ENCODE results near the gene CARNS1.

- TF ChIP-seq CTCF (conservative IDR thresholded peaks at IDR 0.05; ENCODE audit: low read length) (no peak), EZH2phosphoT487 (IDR thresholded peaks at IDR 0.05; ENCODE audit: borderline replicate concordance) (no peak)
These were observed 12.8 kb downstream of the CARNS1 start, which contains the start of gene RPS6KB2 for GRCh38 chr11:67428052-67429001.

All from Loucy (cell line).